ENCODE data around the gene AHNAK.

DNA sequence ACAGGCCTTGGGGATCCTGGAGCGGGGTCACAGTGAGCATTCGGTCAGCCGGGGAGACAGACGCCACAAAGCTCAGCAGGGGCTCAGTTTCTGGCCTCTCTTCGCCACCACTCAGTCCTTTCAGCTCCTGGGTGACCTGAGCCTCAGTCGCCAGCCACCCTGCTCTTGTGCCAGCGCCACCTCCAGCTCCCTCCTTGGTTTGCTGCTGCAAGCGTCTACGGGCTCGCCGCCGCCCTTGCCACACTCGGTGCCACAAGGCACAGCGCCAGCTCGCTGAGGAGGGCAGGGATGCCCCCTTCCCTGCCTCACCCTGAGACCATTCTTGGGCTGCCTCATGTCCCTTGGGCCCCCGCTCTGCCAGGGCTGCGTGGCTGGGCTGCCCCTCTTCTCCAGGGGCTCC lies 28.6 kb upstream of the AHNAK start:
- TF ChIP-seq, protein P1, sequence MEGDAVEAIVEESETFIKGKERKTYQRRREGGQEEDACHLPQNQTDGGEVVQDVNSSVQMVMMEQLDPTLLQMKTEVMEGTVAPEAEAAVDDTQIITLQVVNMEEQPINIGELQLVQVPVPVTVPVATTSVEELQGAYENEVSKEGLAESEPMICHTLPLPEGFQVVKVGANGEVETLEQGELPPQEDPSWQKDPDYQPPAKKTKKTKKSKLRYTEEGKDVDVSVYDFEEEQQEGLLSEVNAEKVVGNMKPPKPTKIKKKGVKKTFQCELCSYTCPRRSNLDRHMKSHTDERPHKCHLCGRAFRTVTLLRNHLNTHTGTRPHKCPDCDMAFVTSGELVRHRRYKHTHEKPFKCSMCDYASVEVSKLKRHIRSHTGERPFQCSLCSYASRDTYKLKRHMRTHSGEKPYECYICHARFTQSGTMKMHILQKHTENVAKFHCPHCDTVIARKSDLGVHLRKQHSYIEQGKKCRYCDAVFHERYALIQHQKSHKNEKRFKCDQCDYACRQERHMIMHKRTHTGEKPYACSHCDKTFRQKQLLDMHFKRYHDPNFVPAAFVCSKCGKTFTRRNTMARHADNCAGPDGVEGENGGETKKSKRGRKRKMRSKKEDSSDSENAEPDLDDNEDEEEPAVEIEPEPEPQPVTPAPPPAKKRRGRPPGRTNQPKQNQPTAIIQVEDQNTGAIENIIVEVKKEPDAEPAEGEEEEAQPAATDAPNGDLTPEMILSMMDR (IDR thresholded peaks at IDR 0.05), result no peak
- no peak for TF ChIP-seq POLR2A (IDR thresholded peaks at IDR 0.05)
- TF ChIP-seq POLR2AphosphoS5 (IDR thresholded peaks at IDR 0.05), result peak in 2 of 3 donors; percentile 19 to 22

Data from stomach (tissue), 4 donors.